Measurements from ENCODE around the gene GRAMD1C.

Gene GRAMD1C

GRCh38 chr3:113952921-113953320 lies 114.3 kb downstream of the GRAMD1C start:
- DNase-seq (ENCODE audit: low read depth): no peak

GRCh38 chr3:113953677-113954076 lies 115.1 kb downstream of the GRAMD1C start:
- DNase-seq (ENCODE audit: low read depth): no peak

- no peak for DNase-seq (ENCODE audit: low read depth)
Measured at GRCh38 chr3:113954091-113954685, 115.6 kb downstream of the GRAMD1C start.

GRCh38 chr3:113963879-113964278 lies 125.3 kb downstream of the GRAMD1C start:
- DNase-seq (ENCODE audit: low read depth): no peak

GRCh38 chr3:113966172-113966571 lies 127.6 kb downstream of the GRAMD1C start:
- no peak for DNase-seq (ENCODE audit: low read depth)

GRCh38 chr3:113968986-113969385 lies 130.4 kb downstream of the GRAMD1C start:
- DNase-seq (ENCODE audit: low read depth): no peak

GRCh38 chr3:113977822-113978221 lies 139.2 kb downstream of the GRAMD1C start:
- DNase-seq (ENCODE audit: low read depth): no peak

GRCh38 chr3:113979916-113980315 lies 141.3 kb downstream of the GRAMD1C start:
- DNase-seq (ENCODE audit: low read depth): no peak

- DNase-seq (ENCODE audit: low read depth): no peak
Measured at GRCh38 chr3:113981803-113982202, 143.2 kb downstream of the GRAMD1C start.

GRCh38 chr3:113983544-113983943 lies 145.0 kb downstream of the GRAMD1C start:
- no peak for DNase-seq (ENCODE audit: low read depth)

- no peak for DNase-seq (ENCODE audit: low read depth)
Measured at GRCh38 chr3:113985541-113985940, 147.0 kb downstream of the GRAMD1C start.
